ENCODE measurements around the gene VAV3. TPM values are rescaled to one million over a fixed set of nuclear protein-coding genes. Genes with fewer than 3 reads are reported as not detected.

VAV3 gene
- total and polyA plus RNA-seq, 10 of the 15 experiments (the other 5 are each of a cell fraction or from before 2014, with no cell fraction given) = 0.84 to 5.5 (median 3.4) TPM

DNA sequence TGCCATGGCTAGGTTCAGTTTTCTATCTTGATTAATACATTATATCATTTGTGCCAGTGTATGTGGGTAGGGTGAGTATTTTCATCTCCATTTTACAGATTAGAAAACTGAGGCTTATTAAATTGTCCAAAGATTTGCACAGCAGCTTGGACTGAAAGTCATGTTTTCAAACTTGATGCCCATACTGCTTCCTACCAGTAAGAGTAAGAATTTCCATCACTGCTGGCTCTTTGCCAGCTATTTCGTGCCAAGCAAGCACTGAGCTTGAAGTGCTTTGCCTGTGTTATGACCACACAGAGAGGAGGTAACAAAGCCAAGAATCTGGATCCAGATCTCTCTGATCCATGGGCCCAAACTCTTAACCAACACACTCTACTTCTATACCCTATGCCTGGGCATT, 295.0 kb downstream of the VAV3 start:
- CTCF ChIA-PET = no interaction called here
- in situ Hi-C loops (cut with MboI) = no loop called here
- no peaks in the 10 kb centered on the region for H3K4me1 ChIP-seq (ENCODE audit: control insufficient read depth, insufficient read depth, low read length)
- TF ChIP-seq STAT1 (conservative IDR thresholded peaks at IDR 0.05) = no peak
- no peak for TF ChIP-seq ZNF274 (IDR thresholded peaks at IDR 0.05; ENCODE audit: insufficient read depth, insufficient read length)
- TF ChIP-seq TCF3 (IDR thresholded peaks at IDR 0.05; ENCODE audit: borderline replicate concordance, insufficient read depth, low read depth, low read length) = no peak
- no peak for TF ChIP-seq JUND (IDR thresholded peaks at IDR 0.05; ENCODE audit: low read depth, low read length)
- no peak for TF ChIP-seq BMI1 (IDR thresholded peaks at IDR 0.05; ENCODE audit: borderline replicate concordance)
- no peak for TF ChIP-seq POLR2AphosphoS5 (IDR thresholded peaks at IDR 0.05; ENCODE audit: low read length)
- no peak for TF ChIP-seq RBBP5 (conservative IDR thresholded peaks at IDR 0.05)
- no peak for TF ChIP-seq ZNF217 (IDR thresholded peaks at IDR 0.05)
- TF ChIP-seq, protein P1, sequence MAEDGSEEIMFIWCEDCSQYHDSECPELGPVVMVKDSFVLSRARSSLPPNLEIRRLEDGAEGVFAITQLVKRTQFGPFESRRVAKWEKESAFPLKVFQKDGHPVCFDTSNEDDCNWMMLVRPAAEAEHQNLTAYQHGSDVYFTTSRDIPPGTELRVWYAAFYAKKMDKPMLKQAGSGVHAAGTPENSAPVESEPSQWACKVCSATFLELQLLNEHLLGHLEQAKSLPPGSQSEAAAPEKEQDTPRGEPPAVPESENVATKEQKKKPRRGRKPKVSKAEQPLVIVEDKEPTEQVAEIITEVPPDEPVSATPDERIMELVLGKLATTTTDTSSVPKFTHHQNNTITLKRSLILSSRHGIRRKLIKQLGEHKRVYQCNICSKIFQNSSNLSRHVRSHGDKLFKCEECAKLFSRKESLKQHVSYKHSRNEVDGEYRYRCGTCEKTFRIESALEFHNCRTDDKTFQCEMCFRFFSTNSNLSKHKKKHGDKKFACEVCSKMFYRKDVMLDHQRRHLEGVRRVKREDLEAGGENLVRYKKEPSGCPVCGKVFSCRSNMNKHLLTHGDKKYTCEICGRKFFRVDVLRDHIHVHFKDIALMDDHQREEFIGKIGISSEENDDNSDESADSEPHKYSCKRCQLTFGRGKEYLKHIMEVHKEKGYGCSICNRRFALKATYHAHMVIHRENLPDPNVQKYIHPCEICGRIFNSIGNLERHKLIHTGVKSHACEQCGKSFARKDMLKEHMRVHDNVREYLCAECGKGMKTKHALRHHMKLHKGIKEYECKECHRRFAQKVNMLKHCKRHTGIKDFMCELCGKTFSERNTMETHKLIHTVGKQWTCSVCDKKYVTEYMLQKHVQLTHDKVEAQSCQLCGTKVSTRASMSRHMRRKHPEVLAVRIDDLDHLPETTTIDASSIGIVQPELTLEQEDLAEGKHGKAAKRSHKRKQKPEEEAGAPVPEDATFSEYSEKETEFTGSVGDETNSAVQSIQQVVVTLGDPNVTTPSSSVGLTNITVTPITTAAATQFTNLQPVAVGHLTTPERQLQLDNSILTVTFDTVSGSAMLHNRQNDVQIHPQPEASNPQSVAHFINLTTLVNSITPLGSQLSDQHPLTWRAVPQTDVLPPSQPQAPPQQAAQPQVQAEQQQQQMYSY (CRISPR knock-in tag; IDR thresholded peaks at IDR 0.05) = no peak
- TF ChIP-seq, protein P2, sequence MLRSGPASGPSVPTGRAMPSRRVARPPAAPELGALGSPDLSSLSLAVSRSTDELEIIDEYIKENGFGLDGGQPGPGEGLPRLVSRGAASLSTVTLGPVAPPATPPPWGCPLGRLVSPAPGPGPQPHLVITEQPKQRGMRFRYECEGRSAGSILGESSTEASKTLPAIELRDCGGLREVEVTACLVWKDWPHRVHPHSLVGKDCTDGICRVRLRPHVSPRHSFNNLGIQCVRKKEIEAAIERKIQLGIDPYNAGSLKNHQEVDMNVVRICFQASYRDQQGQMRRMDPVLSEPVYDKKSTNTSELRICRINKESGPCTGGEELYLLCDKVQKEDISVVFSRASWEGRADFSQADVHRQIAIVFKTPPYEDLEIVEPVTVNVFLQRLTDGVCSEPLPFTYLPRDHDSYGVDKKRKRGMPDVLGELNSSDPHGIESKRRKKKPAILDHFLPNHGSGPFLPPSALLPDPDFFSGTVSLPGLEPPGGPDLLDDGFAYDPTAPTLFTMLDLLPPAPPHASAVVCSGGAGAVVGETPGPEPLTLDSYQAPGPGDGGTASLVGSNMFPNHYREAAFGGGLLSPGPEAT (IDR thresholded peaks at IDR 0.05; ENCODE audit: low read depth) = no peak
- no peak for TF ChIP-seq MTA2 (IDR thresholded peaks at IDR 0.05; ENCODE audit: low read depth)
- TF ChIP-seq, protein P3, sequence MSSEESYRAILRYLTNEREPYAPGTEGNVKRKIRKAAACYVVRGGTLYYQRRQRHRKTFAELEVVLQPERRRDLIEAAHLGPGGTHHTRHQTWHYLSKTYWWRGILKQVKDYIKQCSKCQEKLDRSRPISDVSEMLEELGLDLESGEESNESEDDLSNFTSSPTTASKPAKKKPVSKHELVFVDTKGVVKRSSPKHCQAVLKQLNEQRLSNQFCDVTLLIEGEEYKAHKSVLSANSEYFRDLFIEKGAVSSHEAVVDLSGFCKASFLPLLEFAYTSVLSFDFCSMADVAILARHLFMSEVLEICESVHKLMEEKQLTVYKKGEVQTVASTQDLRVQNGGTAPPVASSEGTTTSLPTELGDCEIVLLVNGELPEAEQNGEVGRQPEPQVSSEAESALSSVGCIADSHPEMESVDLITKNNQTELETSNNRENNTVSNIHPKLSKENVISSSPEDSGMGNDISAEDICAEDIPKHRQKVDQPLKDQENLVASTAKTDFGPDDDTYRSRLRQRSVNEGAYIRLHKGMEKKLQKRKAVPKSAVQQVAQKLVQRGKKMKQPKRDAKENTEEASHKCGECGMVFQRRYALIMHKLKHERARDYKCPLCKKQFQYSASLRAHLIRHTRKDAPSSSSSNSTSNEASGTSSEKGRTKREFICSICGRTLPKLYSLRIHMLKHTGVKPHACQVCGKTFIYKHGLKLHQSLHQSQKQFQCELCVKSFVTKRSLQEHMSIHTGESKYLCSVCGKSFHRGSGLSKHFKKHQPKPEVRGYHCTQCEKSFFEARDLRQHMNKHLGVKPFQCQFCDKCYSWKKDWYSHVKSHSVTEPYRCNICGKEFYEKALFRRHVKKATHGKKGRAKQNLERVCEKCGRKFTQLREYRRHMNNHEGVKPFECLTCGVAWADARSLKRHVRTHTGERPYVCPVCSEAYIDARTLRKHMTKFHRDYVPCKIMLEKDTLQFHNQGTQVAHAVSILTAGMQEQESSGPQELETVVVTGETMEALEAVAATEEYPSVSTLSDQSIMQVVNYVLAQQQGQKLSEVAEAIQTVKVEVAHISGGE (CRISPR knock-in tag; IDR thresholded peaks at IDR 0.05) = no peak
- TF ChIP-seq TARDBP (IDR thresholded peaks at IDR 0.05; ENCODE audit: borderline replicate concordance) = no peak
- no peak for TF ChIP-seq SREBF1 (IDR thresholded peaks at IDR 0.05; ENCODE audit: low read length)

More for the DNA sequence above, 295.0 kb downstream of the VAV3 start:
- no peak overlapping the region for H3K9ac ChIP-seq (ENCODE audit: control insufficient read depth, insufficient read depth, low read length)
- H3K79me2 ChIP-seq (ENCODE audit: control insufficient read depth, insufficient read depth, low read length) = no peaks in the 10 kb centered on the region
- no peak overlapping the region for H3K4me3 ChIP-seq
- DNase-seq (ENCODE audit: low read depth, low spot score) (no peak), FAIRE-seq (no peak), ATAC-seq (no peak)
- ChIA-PET SMC1A (ENCODE audit: uncharacterized antibody, unreplicated experiment) (no interaction called here), RAD21 (ENCODE audit: unreplicated experiment) (no interaction called here), POLR2A (no interaction called here)
- H2AFZ ChIP-seq (ENCODE audit: control insufficient read depth, low read depth, low read length) = no peak overlapping the region
- no peaks in the 10 kb centered on the region for H3K27me3 ChIP-seq (replicated peaks in 1 of 2; ENCODE audit: control insufficient read depth in 2 of 2, insufficient read depth in 2 of 2, low read length in 1 of 2)
- no peaks in the 10 kb centered on the region for H4K20me1 ChIP-seq (ENCODE audit: control insufficient read depth, insufficient read depth)
- intact Hi-C loops (cut with micrococcal nuclease; ENCODE audit: unreplicated experiment) = no loop called here
- no TSS peak for BruUV-seq (replicated peaks)
- H3K27ac ChIP-seq (ENCODE audit: control insufficient read depth, insufficient read depth) = no peak overlapping the region
- 16% methylated on average over 1 of the region's 1 CpG for WGBS (ENCODE audit: insufficient coverage, insufficient replicate concordance, low lambda C conversion rate, missing lambda C conversion rate)
- no peaks in the 10 kb centered on the region for H3K9me3 ChIP-seq (replicated peaks; ENCODE audit: control insufficient read depth, insufficient read depth, low read length)
- no peaks in the 10 kb centered on the region for H3K36me3 ChIP-seq (ENCODE audit: control insufficient read depth in 2 of 2, insufficient read depth in 2 of 2, low read length in 1 of 2)
- H3K4me2 ChIP-seq (ENCODE audit: control insufficient read depth, insufficient read depth) = no peak overlapping the region

Data from GM12878 (cell line).